GM18502 (cell line): Measurements from ENCODE around the gene ATAD3A.
"Not testable (repeated sequence)": the region's sequence is repeated elsewhere in the genome, so short reads cannot be mapped to it uniquely, and the experiment has no call there.

Source experiments
- ATAC-seq: cut with Tn5 transposase; IDR thresholded peaks from one replicate; pipeline ENCODE4 v1.9.1; 2021; ENCODE audit warnings: mild to moderate bottlenecking; ENCODE audit not compliant: unreplicated experiment, poor library complexity

The ATAD3A gene

GRCh38 chr1:1521331-1521730 lies 9.4 kb downstream of the ATAD3A start:
- ATAC-seq, result no peak

- not testable (repeated sequence) for ATAC-seq
These were observed 10.6 kb downstream of the ATAD3A start for GRCh38 chr1:1522536-1522935.

GRCh38 chr1:1523226-1523625 lies 11.3 kb downstream of the ATAD3A start:
- ATAC-seq, result not testable (repeated sequence)

GRCh38 chr1:1523651-1524050 lies 11.7 kb downstream of the ATAD3A start:
- not testable (repeated sequence) for ATAC-seq

GRCh38 chr1:1524750-1525383 lies 12.9 kb downstream of the ATAD3A start:
- ATAC-seq, result not testable (repeated sequence)

- ATAC-seq, result not testable (repeated sequence)
These were observed 14.5 kb downstream of the ATAD3A start for GRCh38 chr1:1526476-1526875.

- ATAC-seq, result no peak
These were observed 15.3 kb downstream of the ATAD3A start for GRCh38 chr1:1527092-1527816.

- ATAC-seq, result no peak
These were observed 16.6 kb downstream of the ATAD3A start for GRCh38 chr1:1528301-1529267.

- ATAC-seq, result no peak
These were observed 17.4 kb downstream of the ATAD3A start for GRCh38 chr1:1529321-1529720.

GRCh38 chr1:1529936-1530335 lies 18.0 kb downstream of the ATAD3A start:
- no peak for ATAC-seq

GRCh38 chr1:1531947-1532346 lies 20.0 kb downstream of the ATAD3A start:
- no peak for ATAC-seq

GRCh38 chr1:1533176-1533893 lies 21.4 kb downstream of the ATAD3A start:
- not testable (repeated sequence) for ATAC-seq

- ATAC-seq, result not testable (repeated sequence)
These were observed 21.9 kb downstream of the ATAD3A start for GRCh38 chr1:1533894-1534291.

- no peak for ATAC-seq
These were observed 22.6 kb downstream of the ATAD3A start for GRCh38 chr1:1534401-1535154.

- ATAC-seq, result no peak
These were observed 23.4 kb downstream of the ATAD3A start for GRCh38 chr1:1535201-1536018.

GRCh38 chr1:1536019-1536937 lies 24.3 kb downstream of the ATAD3A start:
- ATAC-seq, result no peak

- ATAC-seq, result no peak
These were observed 25.1 kb downstream of the ATAD3A start for GRCh38 chr1:1536938-1537546.
